Measurements from ENCODE around the gene PHTF1. TPM values are rescaled to one million over a fixed set of nuclear protein-coding genes. Genes with fewer than 3 reads are reported as not detected.
A peak's percentile ranks its signal among the peaks of the same experiment; 100 is the strongest.

PHTF1 gene
- total RNA-seq, 4 donors from 2014 or later: 10.2 to 13.3 (median 11.8) TPM

- no peak for DNase-seq (ENCODE audit: extremely low spot score)
- Histone ChIP-seq H3K27ac (replicated peaks in 1 of 4) (no peak overlapping the region), H3K4me3 (no peak overlapping the region), H3K36me3 (peaks cover 0 to 22% (median 6%) of the 10 kb centered on the region in 4 donors), H3K27me3 (no peaks in the 10 kb centered on the region), H3K4me1 (peaks cover 0 to 3% (median 0%) of the 10 kb centered on the region in 4 donors), H3K9me3 (peaks cover 0 to 26% (median 15%) of the 10 kb centered on the region in 4 donors)
- intact Hi-C loops (cut with DNase I): no loop called here
- 83% methylated on average over 2 of the region's 2 CpGs for WGBS
- TF ChIP-seq CTCF (IDR thresholded peaks at IDR 0.05) (no peak), EP300 (IDR thresholded peaks at IDR 0.05) (no peak), POLR2AphosphoS5 (IDR thresholded peaks at IDR 0.05) (no peak), POLR2A (IDR thresholded peaks at IDR 0.05; ENCODE audit: low read depth) (no peak)
Observed at GRCh38 chr1:113692342-113692741, 66.9 kb downstream of the PHTF1 start.

GRCh38 chr1:113691184-113691583 is 68.1 kb downstream of the PHTF1 start:
- no peak for TF ChIP-seq CTCF (IDR thresholded peaks at IDR 0.05)
- TF ChIP-seq POLR2AphosphoS5 (IDR thresholded peaks at IDR 0.05): no peak
- TF ChIP-seq EP300 (IDR thresholded peaks at IDR 0.05): no peak
- no peak for TF ChIP-seq POLR2A (IDR thresholded peaks at IDR 0.05; ENCODE audit: low read depth)
- Histone ChIP-seq H3K9me3 (peaks cover 0 to 26% (median 15%) of the 10 kb centered on the region in 4 donors), H3K27ac (replicated peaks in 1 of 4) (no peak overlapping the region), H3K4me3 (no peak overlapping the region), H3K4me1 (peaks cover 0 to 8% (median 0%) of the 10 kb centered on the region in 4 donors), H3K27me3 (no peaks in the 10 kb centered on the region), H3K36me3 (peaks cover 0 to 15% (median 5%) of the 10 kb centered on the region in 4 donors)
- no peak for DNase-seq (ENCODE audit: extremely low spot score)
- intact Hi-C loops (cut with DNase I): no loop called here
- 94% methylated on average over 2 of the region's 2 CpGs for WGBS

GRCh38 chr1:113686891-113687618 is 72.2 kb downstream of the PHTF1 start:
- TF ChIP-seq POLR2A (IDR thresholded peaks at IDR 0.05; ENCODE audit: low read depth) (no peak), POLR2AphosphoS5 (IDR thresholded peaks at IDR 0.05) (no peak)
- no peak for DNase-seq (ENCODE audit: extremely low spot score)
- Histone ChIP-seq H3K9me3 (no peaks in the 10 kb centered on the region), H3K27ac (replicated peaks in 1 of 4) (peak overlapping the region in 1 of 4 donors; percentile 28), H3K4me1 (peaks cover 0 to 15% (median 9%) of the 10 kb centered on the region in 4 donors), H3K4me3 (no peak overlapping the region), H3K36me3 (peaks cover 0 to 20% (median 7%) of the 10 kb centered on the region in 4 donors), H3K27me3 (no peaks in the 10 kb centered on the region)
- intact Hi-C loops (cut with DNase I): loop anchor here (10.0 kb wide), 1 partner anchor 312 kb away; no protein-coding TSS in a partner anchor
- 66% methylated on average over 3 of the region's 3 CpGs for WGBS

- peaks cover 0 to 15% (median 9%) of the 10 kb centered on the region in 4 donors for H3K4me1 ChIP-seq
- no peak overlapping the region for H3K4me3 ChIP-seq
- TF ChIP-seq POLR2A (IDR thresholded peaks at IDR 0.05; ENCODE audit: low read depth) (no peak), CTCF (IDR thresholded peaks at IDR 0.05) (no peak), EP300 (IDR thresholded peaks at IDR 0.05) (no peak), POLR2AphosphoS5 (IDR thresholded peaks at IDR 0.05) (peak in 1 of 2 donors; percentile 34)
- intact Hi-C loops (cut with DNase I): loop anchor here (10.0 kb wide), 1 partner anchor 309 kb away; no protein-coding TSS in a partner anchor
- WGBS: 34% methylated on average over 6 of the region's 6 CpGs
- DNase-seq (ENCODE audit: extremely low spot score): no peak
- H3K9me3 ChIP-seq: no peaks in the 10 kb centered on the region
- H3K27me3 ChIP-seq: no peaks in the 10 kb centered on the region
- peaks cover 0 to 7% (median 2%) of the 10 kb centered on the region in 4 donors for H3K36me3 ChIP-seq
- H3K27ac ChIP-seq (replicated peaks in 1 of 4): peak overlapping the region; percentile 50 to 58 (median 58)
Observed at GRCh38 chr1:113684153-113684541, 75.1 kb downstream of the PHTF1 start.

GRCh38 chr1:113683384-113684152 is 75.7 kb downstream of the PHTF1 start:
- Histone ChIP-seq H3K4me1 (peaks cover 0 to 15% (median 9%) of the 10 kb centered on the region in 4 donors), H3K27me3 (no peaks in the 10 kb centered on the region), H3K9me3 (no peaks in the 10 kb centered on the region), H3K27ac (replicated peaks in 1 of 4) (peak overlapping the region; percentile 50 to 58 (median 58)), H3K4me3 (no peak overlapping the region), H3K36me3 (peaks cover 0 to 7% (median 2%) of the 10 kb centered on the region in 4 donors)
- no peak for DNase-seq (ENCODE audit: extremely low spot score)
- TF ChIP-seq POLR2AphosphoS5 (IDR thresholded peaks at IDR 0.05) (no peak), EP300 (IDR thresholded peaks at IDR 0.05) (no peak), POLR2A (IDR thresholded peaks at IDR 0.05; ENCODE audit: low read depth) (no peak), CTCF (IDR thresholded peaks at IDR 0.05) (no peak)
- intact Hi-C loops (cut with DNase I): loop anchor here (10.0 kb wide), 1 partner anchor 309 kb away; no protein-coding TSS in a partner anchor
- 61% methylated on average over 8 of the region's 8 CpGs for WGBS

All from esophagus muscularis mucosa (tissue), 4 donors.